ENCODE measurements around the gene NPY4R.
"Not testable (repeated sequence)": the region's sequence is repeated elsewhere in the genome, so short reads cannot be mapped to it uniquely, and the experiment has no call there.

NPY4R gene

DNA sequence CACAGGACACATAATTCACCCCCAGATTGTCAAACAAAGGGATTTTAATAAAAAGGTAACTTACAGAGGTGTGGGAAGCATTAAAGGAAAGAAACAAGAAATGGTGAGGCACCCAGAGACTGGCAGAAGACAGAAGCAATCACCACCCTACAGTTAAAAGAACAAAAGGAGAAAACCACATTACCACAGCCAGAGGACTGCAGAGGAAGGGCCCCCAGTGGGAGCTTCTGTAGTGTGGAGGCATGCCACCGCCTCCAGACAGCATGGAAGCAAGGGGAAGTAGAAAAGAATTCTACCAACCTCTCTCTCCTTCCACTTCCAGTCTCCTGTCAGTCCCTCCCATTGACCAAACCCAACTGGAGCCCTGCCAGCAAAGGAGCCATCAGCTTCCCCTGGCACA, 4.4 kb upstream of the NPY4R start:
- DNase-seq (ENCODE audit: low read depth); H3K4me3 ChIP-seq (ENCODE audit: low read length): not testable (repeated sequence)

DNA sequence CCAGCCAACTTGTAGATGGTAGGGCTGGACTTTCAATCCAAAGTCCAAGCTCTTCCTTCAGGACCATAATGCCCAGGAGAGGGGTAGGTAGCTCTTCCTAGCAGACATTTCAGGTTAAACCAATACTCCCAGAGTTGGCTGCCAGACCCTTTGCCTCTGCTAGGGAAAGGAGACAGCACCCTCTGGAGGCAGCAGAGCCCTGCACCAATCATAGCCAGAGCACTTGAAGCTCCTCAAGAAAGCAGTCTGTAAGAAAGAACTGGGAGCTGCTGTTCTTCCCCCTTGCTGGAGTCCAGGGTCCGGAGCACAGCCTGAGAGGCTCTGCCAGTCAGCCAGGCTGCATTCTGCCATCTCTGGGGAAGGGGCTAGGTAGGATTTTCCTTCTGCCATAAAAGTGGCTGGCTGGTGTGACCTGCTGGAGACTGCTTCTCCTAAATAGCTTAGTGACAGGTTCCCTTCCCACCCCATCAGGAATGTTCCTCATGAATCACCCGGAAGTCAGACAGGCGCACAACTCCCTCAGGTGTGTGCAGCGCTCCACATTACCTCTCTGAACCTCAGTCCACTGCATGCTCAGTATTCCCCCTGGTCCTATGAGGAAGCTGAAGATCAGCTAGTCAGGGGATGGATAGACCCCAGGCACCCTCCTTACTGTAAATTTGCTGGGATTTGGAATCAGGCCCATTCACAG, 2.5 kb upstream of the NPY4R start:
- not testable (repeated sequence) for DNase-seq (ENCODE audit: low read depth); H3K4me3 ChIP-seq (ENCODE audit: low read length)
- peak; percentile 27 for TF ChIP-seq CTCF (conservative IDR thresholded peaks at IDR 0.05; ENCODE audit: low read depth, low read length)

GRCh38 chr10:46463608-46464007, 2.1 kb downstream of the NPY4R start:
- H3K4me3 ChIP-seq (ENCODE audit: low read length); DNase-seq (ENCODE audit: low read depth): not testable (repeated sequence)

GRCh38 chr10:46462276-46462675, 3.5 kb downstream of the NPY4R start:
- not testable (repeated sequence) for DNase-seq (ENCODE audit: low read depth); H3K4me3 ChIP-seq (ENCODE audit: low read length)

GRCh38 chr10:46459579-46459978, 6.2 kb downstream of the NPY4R start:
- DNase-seq (ENCODE audit: low read depth); H3K4me3 ChIP-seq (ENCODE audit: low read length): not testable (repeated sequence)

DNA sequence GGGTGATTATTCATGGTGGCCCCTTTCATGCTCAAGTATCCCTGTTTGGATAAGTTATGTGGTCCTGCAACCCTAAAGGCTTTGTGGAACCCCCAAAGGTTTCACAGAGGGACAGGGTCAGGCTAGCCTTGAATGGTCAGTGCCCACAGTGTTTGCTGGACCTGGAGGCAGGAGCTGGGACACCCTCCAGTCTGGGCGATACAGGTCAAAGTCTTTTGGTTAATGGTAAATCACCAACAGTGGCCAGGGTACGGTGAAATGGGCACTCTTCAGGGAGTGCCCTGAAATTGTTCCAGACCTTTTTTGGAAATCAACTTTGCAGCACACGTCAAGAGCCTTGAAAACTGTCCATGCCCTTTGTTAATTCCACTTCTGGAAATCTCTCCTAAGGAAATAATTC, 8.7 kb downstream of the NPY4R start:
- not testable (repeated sequence) for DNase-seq (ENCODE audit: low read depth); H3K4me3 ChIP-seq (ENCODE audit: low read length)

- H3K4me3 ChIP-seq (ENCODE audit: low read length); DNase-seq (ENCODE audit: low read depth): not testable (repeated sequence)
Observed at GRCh38 chr10:46455992-46456391, 9.8 kb downstream of the NPY4R start.

DNA sequence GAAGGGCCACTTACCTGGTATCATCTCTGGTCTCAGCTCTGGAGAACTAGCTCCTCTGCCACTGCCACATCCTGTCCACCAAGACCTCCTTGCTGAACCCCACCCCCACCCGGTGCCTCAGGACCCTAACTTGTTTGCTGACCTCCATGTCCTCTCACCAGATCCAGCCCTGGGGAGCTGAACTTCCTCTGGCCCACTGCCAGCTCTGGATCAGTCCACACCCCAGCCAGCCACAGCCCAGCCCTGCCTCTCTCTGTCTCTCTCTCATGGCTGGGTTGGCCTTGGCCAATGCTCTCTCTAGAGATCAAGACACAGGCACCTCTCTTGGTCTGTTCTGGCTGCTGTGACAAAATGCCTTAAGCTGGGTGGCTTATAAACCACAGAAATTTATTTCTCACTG, 14.4 kb downstream of the NPY4R start:
- DNase-seq (ENCODE audit: low read depth); H3K4me3 ChIP-seq (ENCODE audit: low read length): not testable (repeated sequence)

- H3K4me3 ChIP-seq (ENCODE audit: low read length); DNase-seq (ENCODE audit: low read depth): not testable (repeated sequence)
Observed at GRCh38 chr10:46450829-46451228, 14.9 kb downstream of the NPY4R start.

- not testable (repeated sequence) for H3K4me3 ChIP-seq (ENCODE audit: low read length); DNase-seq (ENCODE audit: low read depth)
Observed at GRCh38 chr10:46447439-46447838, 18.3 kb downstream of the NPY4R start.

GRCh38 chr10:46445389-46446122, 20.2 kb downstream of the NPY4R start:
- H3K4me3 ChIP-seq (ENCODE audit: low read length); DNase-seq (ENCODE audit: low read depth): not testable (repeated sequence)

DNA sequence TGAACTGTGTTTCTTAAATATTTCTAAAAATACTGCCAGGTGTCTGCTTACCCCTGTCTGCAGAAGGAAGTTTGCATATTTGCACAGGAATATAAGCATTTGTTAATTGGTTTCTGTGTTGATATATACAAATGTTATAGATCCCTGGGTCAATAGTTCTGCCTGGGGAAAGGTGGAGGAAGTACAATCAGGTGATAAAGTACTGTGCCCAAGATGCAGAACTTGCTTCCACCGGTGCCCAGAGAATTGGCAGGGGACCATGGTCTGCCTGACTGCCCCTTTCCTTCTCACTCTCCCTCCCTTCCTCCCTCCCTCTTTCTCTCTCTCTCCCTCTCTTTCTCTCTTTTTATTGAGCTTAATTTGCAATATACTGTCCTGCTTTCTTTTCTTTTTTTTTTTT, 22.3 kb downstream of the NPY4R start:
- DNase-seq (ENCODE audit: low read depth); H3K4me3 ChIP-seq (ENCODE audit: low read length): not testable (repeated sequence)

GRCh38 chr10:46442706-46443275, 23.0 kb downstream of the NPY4R start:
- not testable (repeated sequence) for DNase-seq (ENCODE audit: low read depth)

DNA sequence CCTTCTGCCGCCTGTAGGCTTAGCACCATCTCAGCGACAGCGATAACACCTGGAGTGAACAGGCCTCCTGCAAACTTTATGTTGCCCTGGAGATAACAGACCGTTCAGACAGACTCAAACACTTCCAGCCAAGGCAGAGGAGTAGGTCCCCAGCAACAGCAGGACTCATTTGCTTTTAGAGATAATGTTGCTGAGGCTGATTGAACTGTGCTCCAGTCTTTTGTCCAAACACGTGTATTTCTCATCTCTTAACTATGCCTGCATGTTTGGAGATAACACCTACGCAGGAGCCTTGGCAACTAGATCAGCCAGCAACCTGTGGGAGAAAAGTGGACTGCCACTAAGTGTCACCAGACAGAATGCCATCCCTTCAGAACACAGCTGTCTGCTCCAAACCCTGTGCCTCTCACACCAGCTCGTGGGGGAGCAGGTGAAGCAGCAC, 23.9 kb downstream of the NPY4R start:
- DNase-seq (ENCODE audit: low read depth); H3K4me3 ChIP-seq (ENCODE audit: low read length): not testable (repeated sequence)

More at GRCh38 chr10:46442706-46443275, 23.0 kb downstream of the NPY4R start:
- H3K4me3 ChIP-seq (ENCODE audit: low read length), result not testable (repeated sequence)

- H3K4me3 ChIP-seq (ENCODE audit: low read length); DNase-seq (ENCODE audit: low read depth): not testable (repeated sequence)
Observed at GRCh38 chr10:46440942-46441341, 24.8 kb downstream of the NPY4R start.

GRCh38 chr10:46423550-46423949, 42.2 kb downstream of the NPY4R start:
- not testable (repeated sequence) for DNase-seq (ENCODE audit: low read depth); H3K4me3 ChIP-seq (ENCODE audit: low read length)

DNA sequence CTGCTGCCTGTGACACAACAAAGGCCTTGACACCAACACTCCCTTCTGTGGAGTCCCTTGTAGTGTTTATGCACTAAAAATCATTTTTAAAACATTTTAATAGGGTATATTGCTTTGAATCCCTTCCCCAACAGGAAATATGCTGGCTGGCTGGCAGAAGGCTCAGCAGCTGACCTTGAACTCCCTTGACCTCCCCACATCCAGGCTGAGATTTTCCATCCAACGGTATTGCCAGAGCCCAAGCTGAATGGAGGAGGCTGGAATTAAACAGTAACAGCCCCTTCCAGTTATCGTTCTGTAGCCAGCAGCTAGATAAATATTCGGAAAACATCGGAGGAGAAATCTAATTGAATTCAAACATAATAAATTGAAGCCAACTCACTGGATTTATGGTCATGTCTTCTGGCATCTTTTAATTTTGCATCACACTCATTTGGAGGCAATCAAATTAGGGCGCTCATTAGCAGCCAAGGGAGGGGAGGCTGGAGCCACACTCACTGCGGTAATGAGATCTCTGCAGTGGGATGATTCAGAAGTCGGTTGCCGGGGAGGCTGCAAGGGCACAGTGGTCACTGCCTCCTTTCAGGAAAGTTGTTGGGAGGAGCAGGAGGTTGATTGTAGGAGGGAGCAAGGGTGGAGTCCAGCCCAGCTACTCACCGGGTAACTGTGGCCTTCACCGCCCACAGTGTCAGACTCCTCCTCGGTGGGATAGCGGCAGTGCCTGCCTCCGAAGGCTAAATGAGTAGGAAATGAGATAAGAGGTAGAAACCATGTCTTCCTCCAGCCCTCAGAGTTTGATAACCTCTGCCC, 46.0 kb downstream of the NPY4R start:
- not testable (repeated sequence) for DNase-seq (ENCODE audit: low read depth)

GRCh38 chr10:46418283-46418682, 47.5 kb downstream of the NPY4R start:
- not testable (repeated sequence) for H3K4me3 ChIP-seq (ENCODE audit: low read length); DNase-seq (ENCODE audit: low read depth)

More for the DNA sequence above, 46.0 kb downstream of the NPY4R start:
- H3K4me3 ChIP-seq (ENCODE audit: low read length), result not testable (repeated sequence)

All from retinal pigment epithelial cell (primary cell).